Erythroblast (primary cell): Measurements from ENCODE around the gene TLR2.
A peak's percentile ranks its signal among the peaks of the same experiment; 100 is the strongest.

Source experiments
- DNase-seq, 2 experiments: peaks; one replicate each; lab custom pipeline; 2025; lab: John Stamatoyannopoulos, UW
- GATA1 ChIP-seq: IDR thresholded peaks from 2 replicates; pipeline ENCODE4 v1.6.1; 2011; ENCODE audit warnings: low read depth, mild to moderate bottlenecking, control low read depth, low read length, moderate library complexity
- POLR2A ChIP-seq: IDR thresholded peaks from 2 replicates; pipeline ENCODE4 v1.6.1; 2011; ENCODE audit warnings: mild to moderate bottlenecking, low read length

The TLR2 gene, protein sequence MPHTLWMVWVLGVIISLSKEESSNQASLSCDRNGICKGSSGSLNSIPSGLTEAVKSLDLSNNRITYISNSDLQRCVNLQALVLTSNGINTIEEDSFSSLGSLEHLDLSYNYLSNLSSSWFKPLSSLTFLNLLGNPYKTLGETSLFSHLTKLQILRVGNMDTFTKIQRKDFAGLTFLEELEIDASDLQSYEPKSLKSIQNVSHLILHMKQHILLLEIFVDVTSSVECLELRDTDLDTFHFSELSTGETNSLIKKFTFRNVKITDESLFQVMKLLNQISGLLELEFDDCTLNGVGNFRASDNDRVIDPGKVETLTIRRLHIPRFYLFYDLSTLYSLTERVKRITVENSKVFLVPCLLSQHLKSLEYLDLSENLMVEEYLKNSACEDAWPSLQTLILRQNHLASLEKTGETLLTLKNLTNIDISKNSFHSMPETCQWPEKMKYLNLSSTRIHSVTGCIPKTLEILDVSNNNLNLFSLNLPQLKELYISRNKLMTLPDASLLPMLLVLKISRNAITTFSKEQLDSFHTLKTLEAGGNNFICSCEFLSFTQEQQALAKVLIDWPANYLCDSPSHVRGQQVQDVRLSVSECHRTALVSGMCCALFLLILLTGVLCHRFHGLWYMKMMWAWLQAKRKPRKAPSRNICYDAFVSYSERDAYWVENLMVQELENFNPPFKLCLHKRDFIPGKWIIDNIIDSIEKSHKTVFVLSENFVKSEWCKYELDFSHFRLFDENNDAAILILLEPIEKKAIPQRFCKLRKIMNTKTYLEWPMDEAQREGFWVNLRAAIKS

DNA sequence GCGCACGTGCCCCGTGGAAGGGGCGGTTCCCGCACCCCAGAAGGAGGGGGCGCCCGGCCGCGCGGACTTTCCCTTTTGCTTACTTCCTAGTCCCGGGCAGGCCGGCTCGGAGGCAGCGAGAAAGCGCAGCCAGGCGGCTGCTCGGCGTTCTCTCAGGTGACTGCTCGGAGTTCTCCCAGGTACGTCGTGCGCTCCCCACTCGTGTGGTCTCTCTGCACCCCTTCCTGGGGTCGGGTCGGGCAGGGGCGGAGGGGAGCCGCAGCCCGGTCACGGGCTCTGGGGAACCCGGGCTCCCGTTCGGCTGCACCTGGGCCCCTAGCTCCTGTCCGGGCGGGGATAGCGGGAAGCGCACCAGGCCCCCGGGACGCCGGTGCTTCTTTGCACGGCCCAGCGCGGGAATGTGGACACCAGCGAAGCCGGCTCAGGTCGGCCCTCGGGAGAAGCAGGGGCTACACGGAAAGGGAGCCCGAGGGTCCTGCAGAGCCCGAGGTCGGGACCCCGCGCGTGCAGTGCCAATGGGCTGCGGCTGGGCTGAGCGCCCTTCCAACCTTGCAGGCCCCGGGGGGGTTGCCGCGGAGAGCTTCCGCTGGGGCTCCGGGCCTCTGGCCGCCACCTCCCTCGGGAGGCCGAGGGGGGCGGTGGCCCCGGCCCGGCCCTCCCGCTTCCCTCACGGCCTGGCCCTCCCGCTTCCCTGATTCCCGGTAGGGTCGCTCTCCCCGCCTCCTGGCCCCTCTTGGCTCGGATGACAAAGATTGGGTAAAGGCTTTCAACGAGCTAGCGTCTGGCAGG, at the start of gene TLR2:
TLR2 (plus strand) TSS at position 99 of the 789 bp plus-strand sequence. CDS start 18,628 bp downstream, outside the sequence.
- peak; percentile 27 to 31 for DNase-seq
- TF ChIP-seq POLR2A (no peak), GATA1 (no peak)

DNA sequence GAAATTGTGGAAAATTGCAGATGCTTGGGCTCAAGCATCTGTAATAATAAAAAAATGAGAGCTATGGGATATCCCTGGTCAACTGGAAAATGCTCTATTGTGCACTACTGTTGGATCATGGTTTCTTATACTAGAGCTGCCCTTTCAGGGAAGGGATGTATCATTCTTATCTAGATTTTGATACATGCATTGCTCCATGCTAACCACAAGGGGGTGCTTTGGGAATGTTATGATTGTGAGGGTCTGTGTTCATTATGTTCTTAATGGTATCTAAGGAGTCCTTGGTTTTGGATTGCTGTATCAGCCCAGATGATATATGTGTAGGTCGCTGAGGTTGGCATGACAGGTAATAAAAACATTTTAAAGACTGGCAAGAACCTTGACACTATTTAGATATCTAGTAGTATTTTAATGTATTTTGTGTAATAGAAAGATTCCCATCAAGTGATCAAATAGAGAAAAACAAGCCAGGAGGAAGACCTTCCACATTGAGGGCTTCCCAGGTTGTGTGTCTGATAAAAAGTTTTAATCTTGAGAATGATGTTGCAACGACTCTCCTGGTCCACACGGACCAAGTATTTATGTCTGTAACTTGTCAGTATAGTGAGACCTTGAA, 49.2 kb upstream of the TLR2 start:
- TF ChIP-seq GATA1 (no peak), POLR2A (no peak)
- DNase-seq = peak; percentile 36 to 50

DNA sequence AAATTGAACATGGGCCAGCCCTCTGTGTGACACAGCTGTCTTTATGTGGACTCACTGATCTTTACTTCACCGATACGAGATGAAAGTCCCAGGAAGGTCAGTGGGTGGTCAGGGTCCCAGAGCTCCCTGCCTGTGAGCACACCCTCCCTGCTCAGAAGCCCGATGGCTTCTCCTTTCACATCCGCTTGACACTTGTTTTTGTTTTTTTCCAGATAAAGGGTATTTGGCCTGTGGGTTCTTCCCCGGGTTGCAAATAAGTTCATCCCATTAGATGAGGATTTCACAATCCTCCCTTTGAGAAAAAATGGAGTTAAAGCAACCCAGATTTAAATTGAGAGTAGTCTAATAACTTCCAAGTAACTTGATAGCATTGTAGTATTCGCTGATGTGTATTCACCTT, 48.2 kb upstream of the TLR2 start:
- TF ChIP-seq POLR2A (no peak), GATA1 (no peak)
- DNase-seq = no peak

DNA sequence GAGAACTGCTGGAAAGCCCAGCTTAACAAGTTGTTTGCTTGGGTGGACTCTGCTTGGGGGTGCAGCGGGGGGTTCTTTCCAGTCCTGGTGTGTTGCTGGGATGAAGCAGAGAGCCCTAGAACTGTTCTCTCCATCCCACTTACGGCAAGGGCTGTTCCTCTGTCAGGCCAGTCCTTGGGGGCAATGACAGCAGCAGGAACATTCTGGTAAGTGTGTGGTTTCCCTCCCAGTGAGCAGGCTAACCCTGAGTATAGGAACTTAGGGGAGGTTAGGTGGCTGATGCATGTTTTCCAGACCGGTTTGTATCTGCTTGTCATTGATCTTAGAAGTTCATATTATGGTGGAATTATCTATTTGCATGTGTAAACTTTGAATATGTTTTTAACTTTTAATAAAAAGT, 46.9 kb upstream of the TLR2 start:
- DNase-seq = no peak
- TF ChIP-seq GATA1 = no peak
- TF ChIP-seq POLR2A = no peak

- DNase-seq = no peak
- TF ChIP-seq POLR2A = no peak
Measured at GRCh38 chr4:153638011-153638410, 46.1 kb upstream of the TLR2 start.

GRCh38 chr4:153638999-153639398, 45.1 kb upstream of the TLR2 start:
- DNase-seq = no peak
- TF ChIP-seq POLR2A = no peak
- TF ChIP-seq GATA1 = no peak

- TF ChIP-seq POLR2A = no peak
- TF ChIP-seq GATA1 = no peak
- DNase-seq = no peak
Measured at GRCh38 chr4:153639833-153640802, 44.0 kb upstream of the TLR2 start.

DNA sequence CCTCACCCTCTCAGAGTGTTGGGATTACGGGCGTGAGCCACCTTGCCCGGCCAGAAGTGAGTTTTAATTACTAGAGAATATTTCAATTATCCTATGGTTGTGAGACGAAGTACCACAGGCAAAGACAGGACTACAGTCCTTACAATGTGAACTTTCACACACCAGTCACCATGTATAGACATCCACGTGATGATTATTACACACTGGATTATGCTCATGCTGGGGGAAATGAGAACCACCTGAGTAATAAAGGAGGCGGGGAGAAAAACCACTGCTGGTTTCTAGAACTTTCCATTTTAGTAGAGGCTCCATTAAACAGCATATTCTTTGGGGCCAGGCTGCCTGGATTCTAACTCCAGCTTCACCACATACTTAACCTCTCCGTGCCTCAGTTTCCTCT, 42.5 kb upstream of the TLR2 start:
- DNase-seq = no peak
- no peak for TF ChIP-seq POLR2A
- no peak for TF ChIP-seq GATA1

- DNase-seq = peak; percentile 55 to 58
- TF ChIP-seq GATA1 (no peak), POLR2A (no peak)
Measured at GRCh38 chr4:153643406-153644383, 40.4 kb upstream of the TLR2 start.

- peak in 1 of 2 experiments; percentile 16 for DNase-seq
- no peak for TF ChIP-seq GATA1
- TF ChIP-seq POLR2A = no peak
Measured at GRCh38 chr4:153645183-153645582, 38.9 kb upstream of the TLR2 start.

DNA sequence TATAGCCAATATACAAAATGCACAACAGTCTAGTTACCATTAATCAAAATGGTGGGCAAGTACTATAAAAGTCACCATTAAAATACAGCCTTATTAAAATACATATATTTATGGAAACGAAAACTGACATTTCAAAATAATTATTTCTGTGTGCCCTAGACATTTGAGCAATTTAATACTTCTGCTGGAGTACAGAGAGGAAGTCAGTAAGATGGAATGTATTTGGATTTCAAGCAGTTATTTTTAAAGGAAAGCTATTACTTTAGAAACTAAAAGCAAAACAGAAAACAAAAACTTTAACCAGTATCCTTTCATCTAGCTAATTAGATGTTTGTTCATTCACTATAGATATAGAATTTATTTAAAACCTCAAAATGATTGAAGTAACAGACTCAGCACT, 37.8 kb upstream of the TLR2 start:
- DNase-seq = no peak
- TF ChIP-seq GATA1 = no peak
- TF ChIP-seq POLR2A = no peak
